HCT116 (cell line): ENCODE measurements around the gene PDE4A. TPM values are rescaled to one million over a fixed set of nuclear protein-coding genes. Genes with fewer than 3 reads are reported as not detected.

Source experiments
- ATAC-seq: fragments of 200-7000 bp; cut with Tn5 transposase; 2 replicates; pipeline ENCODE4 v1.9.1; 2020; ENCODE audit warnings: mild to moderate bottlenecking, moderate library complexity
- BruUV-seq: library from RNA; stranded (reverse); fragments of 400-500 nt; replicated peaks from 2 replicates; lab custom pipeline; 2021; lab: Mats Ljungman, UMichigan
- CTCF ChIA-PET: fragments of 300-600 bp; sonication (Branson Sonifier 250); formaldehyde crosslinking; loops from one replicate; lab custom pipeline; 2021; ENCODE audit warnings: antibody characterized with exemption; lab: Charles Lee
- POLR2A ChIA-PET: fragments of 300-600, 350-600 bp; sonication (Branson Sonifier 250); formaldehyde crosslinking; loops from one replicate; lab custom pipeline; 2021; ENCODE audit warnings: antibody characterized with exemption; lab: Charles Lee
- RAD21 ChIA-PET, 2 experiments: fragments of 300-600 bp; sonication (Branson Sonifier 250); formaldehyde crosslinking; loops; one replicate each; lab custom pipeline; 2023; ENCODE audit warnings: low total read pairs in 2 of 2; ENCODE audit not compliant: uncharacterized antibody in 2 of 2, unreplicated experiment in 2 of 2, low non-redundant PET in 1 of 2; lab: Charles Lee
- DNase-seq: peaks from one replicate; pipeline ENCODE4 v3.0.0-alpha.2; 2010; ENCODE audit warnings: low read depth, low spot score
- H2AFZ ChIP-seq: fragments of 200-600 bp; shearing (Covaris generic), sonication (generic); 2 replicates; pipeline ENCODE4 v1.6.1; 2017; ENCODE audit warnings: low read depth, mixed run types, mixed read lengths, antibody characterized with exemption, low read length; ENCODE audit not compliant: poor library complexity, severe bottlenecking
- H3K27ac ChIP-seq: 2 replicates; pipeline ENCODE4 v1.5.1; 2012; ENCODE audit warnings: low read depth, low read length
- H3K27me3 ChIP-seq: fragments of 200-600 bp; sonication (generic); 2 replicates; pipeline ENCODE4 v1.6.1; 2016; ENCODE audit warnings: mixed run types, low read length, mixed read lengths; ENCODE audit not compliant: insufficient read depth
- H3K36me3 ChIP-seq, 2 experiments: fragments of 200-500 bp in 1 of 2; fragments of 200-600 bp in 1 of 2; sonication (Bioruptor generic) in 1 of 2; sonication (generic) in 1 of 2; 2 replicates each; pipeline versions ENCODE4 v1.5.1 to v1.6.1; 2014 to 2016; ENCODE audit warnings: low read length in 2 of 2, inconsistent platforms in 1 of 2, mixed read lengths in 1 of 2, mixed run types in 1 of 2; ENCODE audit not compliant: insufficient read depth in 2 of 2, control insufficient read depth in 1 of 2
- H3K4me1 ChIP-seq, 2 experiments: fragments of 200-600 bp in 1 of 2; sonication (generic) in 1 of 2; 2 replicates each; pipeline versions ENCODE4 v1.5.1 to v1.6.1; 2012 to 2017; ENCODE audit warnings: low read length in 2 of 2, inconsistent platforms in 1 of 2, mild to moderate bottlenecking in 1 of 2, mixed read lengths in 1 of 2, mixed run types in 1 of 2, moderate library complexity in 1 of 2; ENCODE audit not compliant: insufficient read depth in 2 of 2, control insufficient read depth in 1 of 2
- H3K4me2 ChIP-seq: fragments of 200-600 bp; sonication (generic); 2 replicates; pipeline ENCODE4 v1.6.1; 2017; ENCODE audit warnings: mixed run types, low read length, mixed read lengths
- H3K4me3 ChIP-seq, 2 experiments: fragments of 200-600 bp in 1 of 2; sonication (generic) in 1 of 2; replicated peaks in 1 of 2; 2 replicates each; pipeline ENCODE4 v1.5.1; 2011 to 2016; ENCODE audit warnings: low read length in 2 of 2, control low read depth in 1 of 2, low read depth in 1 of 2, mild to moderate bottlenecking in 1 of 2, mixed read lengths in 1 of 2, mixed run types in 1 of 2
- H3K79me2 ChIP-seq: fragments of 200-600 bp; sonication (generic); 2 replicates; pipeline ENCODE4 v1.6.1; 2017; ENCODE audit warnings: mild to moderate bottlenecking, mixed run types, low read length, moderate library complexity, mixed read lengths; ENCODE audit not compliant: insufficient read depth
- H3K9ac ChIP-seq: fragments of 200-600 bp; sonication (generic); 2 replicates; pipeline ENCODE4 v1.6.1; 2016; ENCODE audit warnings: low read length, mixed read lengths
- H3K9me2 ChIP-seq: fragments of 200-600 bp; sonication (generic), shearing (Covaris generic); 2 replicates; pipeline ENCODE4 v1.6.1; 2017; ENCODE audit warnings: mixed run types, mild to moderate bottlenecking, moderate library complexity; ENCODE audit not compliant: insufficient read depth
- H3K9me3 ChIP-seq, 2 experiments: fragments of 200-500 bp in 1 of 2; fragments of 200-600 bp in 1 of 2; sonication (Bioruptor generic) in 1 of 2; sonication (generic) in 1 of 2; 2 replicates each; pipeline ENCODE4 v1.6.1; 2014 to 2017; ENCODE audit warnings: low read length in 2 of 2, mixed read lengths in 2 of 2, inconsistent platforms in 1 of 2, low read depth in 1 of 2, mild to moderate bottlenecking in 1 of 2, mixed run types in 1 of 2, moderate library complexity in 1 of 2; ENCODE audit not compliant: control insufficient read depth in 1 of 2, insufficient read depth in 1 of 2
- H4K20me1 ChIP-seq: fragments of 200-600 bp; sonication (generic), shearing (Covaris generic); 2 replicates; pipeline ENCODE4 v1.6.1; 2017; ENCODE audit warnings: mixed run types, mild to moderate bottlenecking, moderate library complexity; ENCODE audit not compliant: insufficient read depth
- CEBPB ChIP-seq: IDR thresholded peaks from 2 replicates; pipeline ENCODE4 v1.6.1; 2012; ENCODE audit warnings: low read depth
- EGR1 ChIP-seq: IDR thresholded peaks from 2 replicates; pipeline ENCODE4 v1.6.1; 2012; ENCODE audit warnings: low read depth
- ELF1 ChIP-seq: IDR thresholded peaks from 2 replicates; pipeline ENCODE4 v1.6.1; 2012; ENCODE audit warnings: low read depth, borderline replicate concordance
- EZH2 ChIP-seq: fragments of 200-600 bp; sonication (generic); IDR thresholded peaks from 2 replicates; pipeline ENCODE4 v1.6.1; 2017; ENCODE audit warnings: antibody characterized with exemption, mixed run types
- EZH2phosphoT487 ChIP-seq: fragments of 200-600 bp; IDR thresholded peaks from 2 replicates; pipeline ENCODE4 v1.6.1; 2018; ENCODE audit warnings: antibody characterized with exemption, borderline replicate concordance
- FOSL1 ChIP-seq: IDR thresholded peaks from 2 replicates; pipeline ENCODE4 v1.6.1; 2012; ENCODE audit warnings: low read depth
- JUND ChIP-seq: IDR thresholded peaks from 2 replicates; pipeline ENCODE4 v1.6.1; 2012
- RAD21 ChIP-seq: IDR thresholded peaks from 2 replicates; pipeline ENCODE4 v1.6.1; 2012; ENCODE audit warnings: low read depth, mild to moderate bottlenecking
- SP1 ChIP-seq: IDR thresholded peaks from 2 replicates; pipeline ENCODE4 v1.6.1; 2012; ENCODE audit warnings: low read depth
- SRF ChIP-seq: IDR thresholded peaks from 2 replicates; pipeline ENCODE4 v1.6.1; 2012; ENCODE audit warnings: low read depth
- TCF7L2 ChIP-seq: IDR thresholded peaks from 2 replicates; pipeline ENCODE4 v1.7.0; 2011; ENCODE audit warnings: borderline replicate concordance, inconsistent platforms; ENCODE audit not compliant: insufficient read depth, insufficient read length; ENCODE audit errors: extremely low read depth
- ZBTB33 ChIP-seq: IDR thresholded peaks from 2 replicates; pipeline ENCODE4 v1.6.1; 2011; ENCODE audit warnings: mild to moderate bottlenecking, low read length, moderate library complexity; ENCODE audit not compliant: insufficient replicate concordance; ENCODE audit errors: extremely low read depth
- ZFX ChIP-seq: fragments of 450-650 bp; IDR thresholded peaks from 2 replicates; pipeline ENCODE4 v1.6.1; 2017
- ZNF274 ChIP-seq: fragments of 200-500 bp; sonication (Bioruptor generic); IDR thresholded peaks from 2 replicates; pipeline ENCODE4 v1.6.1; 2014; ENCODE audit warnings: mild to moderate bottlenecking, low read depth, low read length, inconsistent platforms
- intact Hi-C: fragments of 100-400 bp; cut with micrococcal nuclease; formaldehyde crosslinking; loops from 2 replicates; pipeline ENCODE4 v1.10.0; 2022
- total RNA-seq: library from RNA; stranded (reverse); gene quantifications from one replicate; pipeline ENCODE4 v1.2.1, GENCODE V29; 2021; ENCODE audit not compliant: unreplicated experiment
- TF ChIP-seq, protein P1 (sequence below): IDR thresholded peaks from 2 replicates; pipeline ENCODE4 v1.6.1; 2012; ENCODE audit warnings: low read depth
- TF ChIP-seq, protein P2 (sequence below): IDR thresholded peaks from 2 replicates; pipeline ENCODE4 v1.6.1; 2012

Gene PDE4A
- total RNA-seq, 1 experiment from 2014 or later: 33.7 TPM

DNA sequence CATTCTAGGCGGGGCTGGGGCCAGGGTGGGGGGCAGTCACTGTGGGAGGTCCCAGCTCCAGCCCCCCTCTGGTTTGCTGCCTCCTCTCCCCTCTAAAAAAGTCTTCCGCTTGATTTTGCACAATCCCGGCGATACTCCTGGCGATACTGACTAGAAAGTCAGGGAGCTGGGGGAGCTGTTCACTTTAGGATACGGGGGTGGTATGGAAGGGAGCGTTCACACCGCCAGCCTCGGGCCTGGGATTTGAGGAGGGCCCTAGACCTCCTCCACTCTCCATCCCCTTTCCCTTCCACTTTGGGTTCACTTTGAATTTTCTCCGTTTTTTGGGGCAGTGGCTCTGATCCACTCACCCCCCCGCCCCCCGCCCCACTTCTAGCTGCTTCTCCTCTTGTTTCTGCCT, 47.8 kb downstream of the PDE4A start:
- Histone ChIP-seq H3K9ac (no peak overlapping the region), H3K27me3 (no peaks in the 10 kb centered on the region), H4K20me1 (no peaks in the 10 kb centered on the region), H2AFZ (no peak overlapping the region), H3K36me3 (peaks cover 11% of the 10 kb centered on the region in 2 experiments), H3K4me1 (no peaks in the 10 kb centered on the region; a peak in 1 of 4 replicates), H3K9me2 (no peaks in the 10 kb centered on the region), H3K4me2 (no peak overlapping the region), H3K9me3 (no peaks in the 10 kb centered on the region), H3K79me2 (no peaks in the 10 kb centered on the region), H3K4me3 (no peak overlapping the region), H3K27ac (no peak overlapping the region)
- BruUV-seq: no TSS peak
- POLR2A ChIA-PET: no interaction called here
- RAD21 ChIA-PET: no interaction called here
- ATAC-seq (no peak), DNase-seq (no peak)
- CTCF ChIA-PET: interaction anchor here (0.6 kb wide), 1 partner anchor 17 kb away, joined by 3 read pairs; no protein-coding TSS in a partner anchor
- intact Hi-C loops: no loop called here
- no peak for TF ChIP-seq EZH2
- no peak for TF ChIP-seq SRF
- no peak for TF ChIP-seq EZH2phosphoT487
- no peak for TF ChIP-seq ZFX
- TF ChIP-seq TCF7L2: no peak
- no peak for TF ChIP-seq RAD21
- TF ChIP-seq, protein P1, sequence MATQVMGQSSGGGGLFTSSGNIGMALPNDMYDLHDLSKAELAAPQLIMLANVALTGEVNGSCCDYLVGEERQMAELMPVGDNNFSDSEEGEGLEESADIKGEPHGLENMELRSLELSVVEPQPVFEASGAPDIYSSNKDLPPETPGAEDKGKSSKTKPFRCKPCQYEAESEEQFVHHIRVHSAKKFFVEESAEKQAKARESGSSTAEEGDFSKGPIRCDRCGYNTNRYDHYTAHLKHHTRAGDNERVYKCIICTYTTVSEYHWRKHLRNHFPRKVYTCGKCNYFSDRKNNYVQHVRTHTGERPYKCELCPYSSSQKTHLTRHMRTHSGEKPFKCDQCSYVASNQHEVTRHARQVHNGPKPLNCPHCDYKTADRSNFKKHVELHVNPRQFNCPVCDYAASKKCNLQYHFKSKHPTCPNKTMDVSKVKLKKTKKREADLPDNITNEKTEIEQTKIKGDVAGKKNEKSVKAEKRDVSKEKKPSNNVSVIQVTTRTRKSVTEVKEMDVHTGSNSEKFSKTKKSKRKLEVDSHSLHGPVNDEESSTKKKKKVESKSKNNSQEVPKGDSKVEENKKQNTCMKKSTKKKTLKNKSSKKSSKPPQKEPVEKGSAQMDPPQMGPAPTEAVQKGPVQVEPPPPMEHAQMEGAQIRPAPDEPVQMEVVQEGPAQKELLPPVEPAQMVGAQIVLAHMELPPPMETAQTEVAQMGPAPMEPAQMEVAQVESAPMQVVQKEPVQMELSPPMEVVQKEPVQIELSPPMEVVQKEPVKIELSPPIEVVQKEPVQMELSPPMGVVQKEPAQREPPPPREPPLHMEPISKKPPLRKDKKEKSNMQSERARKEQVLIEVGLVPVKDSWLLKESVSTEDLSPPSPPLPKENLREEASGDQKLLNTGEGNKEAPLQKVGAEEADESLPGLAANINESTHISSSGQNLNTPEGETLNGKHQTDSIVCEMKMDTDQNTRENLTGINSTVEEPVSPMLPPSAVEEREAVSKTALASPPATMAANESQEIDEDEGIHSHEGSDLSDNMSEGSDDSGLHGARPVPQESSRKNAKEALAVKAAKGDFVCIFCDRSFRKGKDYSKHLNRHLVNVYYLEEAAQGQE: no peak
- no peak for TF ChIP-seq CEBPB
- no peak for TF ChIP-seq EGR1
- TF ChIP-seq, protein P2, sequence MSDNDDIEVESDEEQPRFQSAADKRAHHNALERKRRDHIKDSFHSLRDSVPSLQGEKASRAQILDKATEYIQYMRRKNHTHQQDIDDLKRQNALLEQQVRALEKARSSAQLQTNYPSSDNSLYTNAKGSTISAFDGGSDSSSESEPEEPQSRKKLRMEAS: no peak
- TF ChIP-seq SP1: no peak
- no peak for TF ChIP-seq ELF1
- no peak for TF ChIP-seq ZBTB33
- no peak for TF ChIP-seq FOSL1
- no peak for TF ChIP-seq JUND
- TF ChIP-seq ZNF274: no peak
